Posterior vena cava (tissue), 2 donors: ENCODE data around the gene ULK4. TPM values are rescaled to one million over a fixed set of nuclear protein-coding genes. Genes with fewer than 3 reads are reported as not detected.
"Not testable (repeated sequence)": the region's sequence is repeated elsewhere in the genome, so short reads cannot be mapped to it uniquely, and the experiment has no call there.

Source experiments
- DNase-seq: peaks from one replicate; pipeline ENCODE4 v3.0.0-alpha.2; 2020; ENCODE audit warnings: low spot score
- intact Hi-C, 2 donors: fragments of 100-400 bp; cut with DNase I; formaldehyde crosslinking; loops; one replicate each; pipeline versions ENCODE4 v1.14.1 to v1.14.2; 2022 to 2023
- total RNA-seq, 2 donors: library from RNA; stranded (reverse); fragmentation: NEBNext Ultra II Directional; extraction: Animal tissue kit (Norgen Biotek cat#: 25700); gene quantifications; one replicate each; pipeline ENCODE4 v1.2.1, GENCODE V29; 2021
- donor health status: DM: yes; HTN: yes; CAD: no.
- donor health status: DM: yes; HTN: yes; CAD: no.

The ULK4 gene
- total RNA-seq, 2 donors from 2014 or later: 7.5 to 7.8 TPM

- no peak for DNase-seq
- intact Hi-C loops: no loop called here
Measured at GRCh38 chr3:41836360-41837134, 125.4 kb downstream of the ULK4 start.

DNA sequence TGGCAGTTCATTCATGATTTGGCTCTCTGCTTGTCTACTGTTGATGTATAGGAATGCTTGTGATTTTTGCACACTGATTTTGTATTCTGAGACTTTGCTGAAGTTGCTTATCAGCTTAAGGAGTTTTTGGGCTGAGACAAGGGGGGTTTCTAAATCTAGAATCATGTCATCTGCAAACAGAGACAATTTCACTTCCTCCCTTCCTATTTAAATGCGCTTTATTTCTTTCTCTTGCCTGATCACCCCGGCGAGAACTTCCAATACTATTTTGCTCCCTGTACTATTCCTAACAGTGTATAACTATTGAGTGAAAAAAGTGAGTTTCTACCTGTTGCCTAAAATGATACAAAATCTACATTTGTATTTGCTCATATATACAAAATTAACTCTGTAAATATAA, 128.3 kb downstream of the ULK4 start:
- DNase-seq: no peak
- intact Hi-C loops: no loop called here

- intact Hi-C loops: no loop called here
- DNase-seq: no peak
Measured at GRCh38 chr3:41819236-41819635, 142.7 kb downstream of the ULK4 start.

DNA sequence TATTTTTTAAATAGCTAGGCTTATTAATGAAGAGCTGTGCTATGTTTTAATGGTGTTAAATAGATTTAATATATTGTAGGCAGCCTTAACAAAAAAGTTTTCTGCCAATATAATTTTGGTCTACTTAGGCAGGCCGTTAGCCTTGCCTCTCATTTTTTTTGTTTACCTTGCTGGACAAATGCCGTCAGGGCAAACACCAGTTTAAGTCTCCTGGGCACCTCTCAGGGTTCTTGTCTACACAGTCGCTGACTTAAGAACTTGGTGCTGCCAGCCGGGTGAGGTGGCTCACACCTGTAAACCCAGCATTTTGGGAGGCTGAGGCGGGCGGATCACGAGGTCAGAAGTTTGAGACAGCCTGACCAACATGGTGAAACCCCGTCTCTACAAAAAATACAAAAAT, 153.3 kb downstream of the ULK4 start:
- intact Hi-C loops: no loop called here
- no peak for DNase-seq

DNA sequence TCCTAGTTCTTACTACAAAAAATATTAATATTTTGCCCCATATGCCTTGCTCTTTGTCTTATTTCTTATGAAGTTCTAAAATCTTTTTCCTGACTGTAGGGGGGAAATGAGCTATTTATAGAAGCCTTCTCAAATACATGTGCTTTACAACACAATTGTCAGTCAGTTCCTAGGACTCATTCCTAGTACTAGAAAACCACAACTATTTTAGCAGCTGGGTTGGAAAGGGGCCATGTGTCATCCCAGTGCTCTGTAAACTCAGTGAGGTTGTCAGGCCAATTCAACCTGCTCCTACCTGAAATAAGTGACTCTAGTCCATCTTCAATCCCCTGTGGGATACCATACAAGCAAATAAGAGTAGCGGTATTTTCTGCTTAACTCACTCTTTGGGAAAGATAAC, 153.8 kb downstream of the ULK4 start:
- intact Hi-C loops: no loop called here
- DNase-seq: no peak

GRCh38 chr3:41794748-41795589, 166.9 kb downstream of the ULK4 start:
- intact Hi-C loops: no loop called here
- no peak for DNase-seq

GRCh38 chr3:41792806-41793205, 169.1 kb downstream of the ULK4 start:
- intact Hi-C loops: no loop called here

DNA sequence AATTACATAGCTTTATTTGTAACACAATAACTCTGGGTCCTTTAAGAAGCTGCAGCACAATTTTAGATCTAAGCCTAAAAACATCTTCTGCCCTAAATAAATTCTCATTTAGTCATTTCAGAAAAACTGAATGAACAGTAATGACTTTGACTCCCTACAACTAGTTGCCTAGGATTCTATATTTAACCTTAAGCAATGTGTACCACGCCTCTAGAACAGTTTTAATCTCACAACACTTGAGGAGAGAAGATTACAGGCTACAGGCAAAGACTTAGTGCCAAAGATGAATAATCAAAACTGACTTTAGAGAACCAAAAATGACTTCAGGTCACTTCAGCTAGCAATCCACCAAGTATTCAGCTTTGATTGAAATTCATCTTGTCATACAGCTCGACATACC, 192.8 kb downstream of the ULK4 start:
- DNase-seq: no peak
- intact Hi-C loops: no loop called here

More at GRCh38 chr3:41792806-41793205, 169.1 kb downstream of the ULK4 start:
- no peak for DNase-seq

DNA sequence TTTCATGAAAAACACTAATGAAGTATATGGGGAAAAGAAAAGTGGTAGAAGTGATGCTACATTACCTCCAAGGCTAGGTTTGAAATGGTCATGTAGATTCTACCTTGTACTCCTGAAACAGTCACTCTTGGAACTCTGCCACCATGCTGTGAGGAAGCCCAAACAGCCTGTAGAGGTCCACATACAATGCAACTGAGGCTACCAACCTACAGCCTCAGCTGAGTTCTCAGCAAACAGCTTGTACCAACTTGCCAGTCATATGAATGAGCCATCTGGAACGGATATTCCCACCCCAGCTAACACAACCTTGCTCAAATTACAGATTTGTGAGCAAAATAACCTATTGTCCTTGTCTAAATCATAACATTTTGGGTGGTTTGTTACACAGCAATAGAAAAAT, 193.5 kb downstream of the ULK4 start:
- DNase-seq: no peak
- intact Hi-C loops: no loop called here

- intact Hi-C loops: not testable (repeated sequence)
Measured at GRCh38 chr3:41762867-41763266, 199.0 kb downstream of the ULK4 start.

DNA sequence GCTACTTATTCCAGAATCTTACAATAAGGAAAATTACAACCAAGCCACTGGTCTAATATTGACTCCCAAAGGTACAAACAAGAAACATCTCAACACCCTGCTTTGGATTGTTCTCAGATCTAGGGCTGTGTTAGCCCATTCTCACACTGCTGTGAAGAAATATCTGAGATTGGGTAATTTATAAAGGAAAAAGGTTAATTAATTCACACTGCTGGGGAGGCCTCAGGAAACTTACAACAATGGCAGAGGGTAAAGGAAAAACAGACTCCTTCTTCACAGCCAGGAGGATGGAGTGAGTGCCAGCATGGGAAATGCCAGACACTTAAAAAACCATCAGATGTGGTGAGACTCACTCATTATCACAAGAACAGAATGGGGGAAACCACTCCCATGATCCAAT, 208.3 kb downstream of the ULK4 start:
- no peak for DNase-seq
- intact Hi-C loops: no loop called here

More at GRCh38 chr3:41762867-41763266, 199.0 kb downstream of the ULK4 start:
- DNase-seq: not testable (repeated sequence)

- DNase-seq: no peak
- intact Hi-C loops: no loop called here
Measured at GRCh38 chr3:41751597-41751996, 210.3 kb downstream of the ULK4 start.

DNA sequence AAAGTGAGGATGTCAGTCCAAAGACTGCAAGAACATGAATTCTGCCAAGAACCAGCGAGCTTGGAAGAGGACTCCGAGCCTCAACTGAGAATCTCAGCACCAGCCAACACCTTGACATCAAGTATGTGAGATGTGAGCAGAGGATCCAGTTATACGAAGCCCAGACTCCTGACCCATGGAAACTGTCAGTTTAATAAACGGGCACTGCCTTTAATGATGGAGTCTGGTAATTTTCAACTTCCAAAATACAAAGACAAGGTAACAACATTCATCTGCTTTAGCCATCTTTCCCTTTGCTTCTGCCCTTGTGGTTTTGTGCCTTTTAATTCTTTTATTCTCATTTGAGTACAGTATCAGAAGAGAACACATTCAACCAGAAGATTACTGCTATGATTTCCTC, 211.9 kb downstream of the ULK4 start:
- intact Hi-C loops: no loop called here

GRCh38 chr3:41746215-41746614, 215.7 kb downstream of the ULK4 start:
- intact Hi-C loops: no loop called here
- DNase-seq: no peak

More for the DNA sequence above, 211.9 kb downstream of the ULK4 start:
- no peak for DNase-seq

DNA sequence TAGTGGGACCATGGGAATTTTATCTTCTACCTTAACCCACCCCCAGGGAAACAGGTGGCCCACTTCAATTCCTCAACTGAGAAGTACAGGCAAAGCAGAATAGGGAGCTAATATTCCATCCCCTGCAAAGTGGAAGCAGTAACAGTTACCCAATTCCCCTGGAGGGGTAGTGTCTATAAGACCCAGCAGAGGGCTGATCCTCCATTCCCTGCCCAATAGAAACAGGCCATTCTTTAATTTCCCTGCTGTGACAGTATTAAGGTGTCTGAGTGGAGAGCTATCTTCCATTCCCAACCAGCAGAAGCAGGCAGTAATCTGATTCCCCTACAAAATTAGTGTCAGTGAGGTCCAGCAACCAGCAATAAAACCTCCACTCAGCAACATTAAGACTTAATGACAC, 219.8 kb downstream of the ULK4 start:
- intact Hi-C loops: no loop called here
- DNase-seq: no peak

GRCh38 chr3:41740374-41740886, 221.5 kb downstream of the ULK4 start:
- intact Hi-C loops: no loop called here
- no peak for DNase-seq

GRCh38 chr3:41726891-41727290, 235.0 kb downstream of the ULK4 start:
- intact Hi-C loops: no loop called here
- DNase-seq: no peak

GRCh38 chr3:41717641-41718040, 244.3 kb downstream of the ULK4 start:
- DNase-seq: no peak
- intact Hi-C loops: no loop called here

GRCh38 chr3:41716471-41716870, 245.4 kb downstream of the ULK4 start:
- DNase-seq: no peak
- intact Hi-C loops: no loop called here

DNA sequence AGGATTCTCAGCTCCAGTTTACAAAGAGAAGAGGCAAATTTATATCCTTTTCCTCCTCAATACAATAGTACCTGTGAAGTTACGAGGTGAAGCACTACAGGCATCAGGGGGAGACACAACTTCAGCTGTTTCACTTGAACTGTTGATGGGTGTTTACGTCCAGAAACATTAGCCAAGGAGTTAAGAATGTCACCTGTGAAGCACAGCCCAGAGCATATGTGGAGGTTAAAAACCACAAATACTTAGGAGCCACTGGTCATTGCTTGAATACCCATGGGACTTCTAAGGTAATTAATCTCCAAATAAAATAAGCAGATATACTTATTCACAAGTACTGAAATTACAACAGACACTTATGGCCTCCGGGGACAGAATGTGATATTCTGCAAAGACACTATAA, 246.5 kb downstream of the ULK4 start:
- DNase-seq: no peak
- intact Hi-C loops: no loop called here
